Activated B cell treated with CpG ODN at 0.5 μM for 24 hours (primary cell): Measurements from ENCODE around the gene ATAT1. TPM values are rescaled to one million over a fixed set of nuclear protein-coding genes. Genes with fewer than 3 reads are reported as not detected.

Experiments
- ATAC-seq: fragments of 200-7000 bp; cut with Tn5 transposase; one replicate; pipeline ENCODE4 v1.10.0; 2021; ENCODE audit warnings: low read depth, mild to moderate bottlenecking, moderate library complexity
- CTCF ChIA-PET: fragments of 350-600 bp; sonication (Branson Sonifier 250); formaldehyde crosslinking; loops from one replicate; lab custom pipeline; 2021; ENCODE audit warnings: antibody characterized with exemption; lab: Charles Lee
- POLR2A ChIA-PET: fragments of 350-600 bp; sonication (Branson Sonifier 250); formaldehyde crosslinking; loops from one replicate; lab custom pipeline; 2021; ENCODE audit warnings: antibody characterized with exemption; lab: Charles Lee
- DNase-seq: peaks from one replicate; pipeline ENCODE4 v3.0.0; 2022
- H3K27ac Mint-ChIP-seq: one replicate; pipeline ENCODE4 v1.8.0; 2020; ENCODE audit warnings: mixed read lengths
- H3K27me3 Mint-ChIP-seq: one replicate; pipeline ENCODE4 v1.8.0; 2021; ENCODE audit warnings: mixed read lengths
- H3K36me3 Mint-ChIP-seq: one replicate; pipeline ENCODE4 v1.8.0; 2021; ENCODE audit warnings: low read depth, mixed read lengths
- H3K4me1 Mint-ChIP-seq: one replicate; pipeline ENCODE4 v1.8.0; 2021; ENCODE audit warnings: mixed read lengths
- H3K4me3 Mint-ChIP-seq: one replicate; pipeline ENCODE4 v1.8.0; 2020; ENCODE audit warnings: mild to moderate bottlenecking, mixed read lengths
- H3K9me3 Mint-ChIP-seq: one replicate; pipeline ENCODE4 v1.8.0; 2020; ENCODE audit warnings: mixed read lengths
- intact Hi-C: fragments of 100-400 bp; cut with micrococcal nuclease; formaldehyde crosslinking; loops from one replicate; pipeline ENCODE4 v1.15.1; 2024
- total RNA-seq: library from RNA; stranded (reverse); gene quantifications from 2 replicates; pipeline ENCODE4 v1.2.3, GENCODE V29; 2022
- TF ChIP-seq, protein P1 (sequence below): fragments of 200-600 bp; IDR thresholded peaks from one replicate; pipeline ENCODE4 v1.8.0; 2022; ENCODE audit warnings: antibody characterized with exemption, mild to moderate bottlenecking

Gene ATAT1
- total RNA-seq, 1 donor from 2014 or later = 10.3 TPM

DNA sequence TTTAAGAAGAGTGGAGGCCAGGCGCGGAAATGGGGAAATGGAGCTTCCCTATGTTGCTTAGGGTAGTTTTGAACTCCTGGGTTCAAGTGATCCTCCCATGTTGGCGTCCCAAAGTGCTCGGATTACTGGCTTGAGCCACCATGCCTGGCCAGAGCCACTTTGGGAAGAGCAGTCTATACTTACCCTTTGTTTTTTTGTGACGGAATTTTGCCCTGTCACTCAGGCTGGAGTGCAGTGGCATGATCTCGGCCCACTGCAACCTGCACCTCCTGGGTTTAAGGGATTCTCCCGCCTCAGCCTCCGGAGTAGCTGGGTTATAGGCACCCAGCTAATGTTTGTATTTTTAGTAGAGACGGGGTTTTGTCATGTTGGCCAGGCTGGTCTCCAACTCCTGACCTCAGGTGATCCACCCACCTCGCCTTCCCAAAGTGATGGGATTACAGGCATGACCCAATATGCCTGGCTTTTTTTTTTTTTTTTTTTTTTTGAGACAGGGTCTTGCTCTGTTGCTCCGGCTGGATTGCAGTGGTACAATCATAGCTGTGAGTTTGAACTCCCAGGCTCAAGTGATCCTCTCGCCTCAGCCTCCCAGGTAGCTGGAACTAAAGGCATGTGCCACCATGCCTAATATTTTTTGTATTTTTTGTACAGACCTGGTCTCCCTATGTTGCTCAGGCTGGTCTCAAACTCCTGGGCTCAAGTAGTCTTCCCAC, 27.6 kb upstream of the ATAT1 start:
- Mint-ChIP-seq H3K27ac (no peak overlapping the region), H3K9me3 (no peaks in the 10 kb centered on the region), H3K27me3 (no peaks in the 10 kb centered on the region), H3K4me1 (peaks cover 9% of the 10 kb centered on the region), H3K36me3 (peaks cover 62% of the 10 kb centered on the region), H3K4me3 (no peak overlapping the region)
- ChIA-PET POLR2A (interaction anchor here (0.7 to 6.3 kb wide), 8 partner anchors 11 to 117 kb away, joined by 3 to 75 read pairs (median 4); partner anchors contain the start of genes ABCF1, GNL1, MRPS18B and PPP1R10), CTCF (interaction anchor here (0.9 to 7.4 kb wide), 5 partner anchors 15 to 116 kb away, joined by 4 to 171 read pairs (median 4); no protein-coding TSS in a partner anchor)
- DNase-seq (no peak), ATAC-seq (no peak)
- intact Hi-C loops = no loop called here
- TF ChIP-seq, protein P1, sequence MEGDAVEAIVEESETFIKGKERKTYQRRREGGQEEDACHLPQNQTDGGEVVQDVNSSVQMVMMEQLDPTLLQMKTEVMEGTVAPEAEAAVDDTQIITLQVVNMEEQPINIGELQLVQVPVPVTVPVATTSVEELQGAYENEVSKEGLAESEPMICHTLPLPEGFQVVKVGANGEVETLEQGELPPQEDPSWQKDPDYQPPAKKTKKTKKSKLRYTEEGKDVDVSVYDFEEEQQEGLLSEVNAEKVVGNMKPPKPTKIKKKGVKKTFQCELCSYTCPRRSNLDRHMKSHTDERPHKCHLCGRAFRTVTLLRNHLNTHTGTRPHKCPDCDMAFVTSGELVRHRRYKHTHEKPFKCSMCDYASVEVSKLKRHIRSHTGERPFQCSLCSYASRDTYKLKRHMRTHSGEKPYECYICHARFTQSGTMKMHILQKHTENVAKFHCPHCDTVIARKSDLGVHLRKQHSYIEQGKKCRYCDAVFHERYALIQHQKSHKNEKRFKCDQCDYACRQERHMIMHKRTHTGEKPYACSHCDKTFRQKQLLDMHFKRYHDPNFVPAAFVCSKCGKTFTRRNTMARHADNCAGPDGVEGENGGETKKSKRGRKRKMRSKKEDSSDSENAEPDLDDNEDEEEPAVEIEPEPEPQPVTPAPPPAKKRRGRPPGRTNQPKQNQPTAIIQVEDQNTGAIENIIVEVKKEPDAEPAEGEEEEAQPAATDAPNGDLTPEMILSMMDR = no peak

DNA sequence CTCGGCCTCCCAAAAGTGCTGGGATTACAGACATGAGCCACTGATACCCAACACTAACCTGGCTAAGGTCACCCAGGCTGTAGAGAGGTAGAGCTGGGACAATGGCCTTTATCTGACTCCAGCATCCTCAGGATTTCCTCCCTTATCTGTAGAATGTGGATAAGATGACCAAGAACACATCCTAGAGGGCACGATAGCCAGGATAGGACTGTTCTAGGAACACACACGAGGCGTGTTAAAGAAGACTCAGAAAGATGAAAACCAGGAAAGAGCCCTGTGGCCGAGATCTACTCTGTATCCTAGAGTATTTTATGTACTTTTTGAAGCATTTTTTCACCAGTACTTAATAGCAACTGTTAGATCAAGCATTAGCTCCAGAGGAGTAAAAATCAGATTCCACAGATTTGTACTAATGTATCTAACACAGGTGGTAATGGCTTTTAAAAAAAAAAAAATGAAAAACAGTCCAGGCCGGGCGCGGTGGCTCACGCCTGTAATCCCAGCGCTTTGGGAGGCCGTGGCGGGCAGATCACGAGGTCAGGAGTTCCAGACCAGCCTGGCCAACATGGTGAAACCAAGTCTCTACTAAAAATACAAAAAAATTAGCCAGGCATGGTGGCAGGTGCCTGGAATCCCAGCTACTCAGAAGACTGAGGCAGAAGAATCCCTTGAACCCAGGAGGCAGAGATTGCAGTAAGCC, 26.9 kb upstream of the ATAT1 start:
- H3K27me3 Mint-ChIP-seq = no peaks in the 10 kb centered on the region
- no peak overlapping the region for H3K4me3 Mint-ChIP-seq
- POLR2A ChIA-PET = interaction anchor here (0.6 to 6.3 kb wide), 7 partner anchors 8 to 108 kb away, joined by 3 to 75 read pairs (median 5); partner anchors contain the start of genes ABCF1 and GNL1
- intact Hi-C loops = no loop called here
- H3K36me3 Mint-ChIP-seq = peaks cover 63% of the 10 kb centered on the region
- no peak for DNase-seq
- CTCF ChIA-PET = interaction anchor here (1.0 to 7.4 kb wide), 2 partner anchors 55 to 116 kb away, joined by 4 to 171 read pairs; no protein-coding TSS in a partner anchor
- H3K9me3 Mint-ChIP-seq = no peaks in the 10 kb centered on the region
- ATAC-seq = no peak
- H3K27ac Mint-ChIP-seq = no peak overlapping the region
- peaks cover 9% of the 10 kb centered on the region for H3K4me1 Mint-ChIP-seq
- TF ChIP-seq, protein P1 = no peak

DNA sequence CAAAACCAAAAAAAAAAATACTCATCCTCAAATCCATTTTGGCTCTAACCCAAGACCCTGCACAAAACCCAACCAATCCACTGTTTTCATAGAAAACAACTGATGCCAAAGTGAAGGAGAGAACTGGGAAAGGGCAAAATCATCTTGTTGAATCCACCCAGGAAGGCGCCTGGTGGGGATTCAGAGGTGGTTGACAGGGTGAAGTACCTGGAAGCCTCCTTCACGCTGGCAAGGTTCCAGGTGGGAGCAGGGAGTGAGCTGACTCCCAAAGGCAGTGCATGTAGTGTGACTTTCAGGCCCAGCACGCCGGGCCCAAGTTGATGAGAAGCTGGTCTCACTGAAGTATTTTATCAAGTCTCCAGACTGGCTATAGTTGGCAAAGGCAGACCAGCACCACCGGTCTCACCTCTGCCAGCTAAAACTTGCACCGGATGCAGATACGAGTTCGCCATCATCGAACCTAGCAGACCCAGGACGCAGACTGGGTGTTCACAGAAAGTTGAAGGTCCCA, 26.2 kb upstream of the ATAT1 start:
- H3K4me1 Mint-ChIP-seq = peaks cover 9% of the 10 kb centered on the region

DNA sequence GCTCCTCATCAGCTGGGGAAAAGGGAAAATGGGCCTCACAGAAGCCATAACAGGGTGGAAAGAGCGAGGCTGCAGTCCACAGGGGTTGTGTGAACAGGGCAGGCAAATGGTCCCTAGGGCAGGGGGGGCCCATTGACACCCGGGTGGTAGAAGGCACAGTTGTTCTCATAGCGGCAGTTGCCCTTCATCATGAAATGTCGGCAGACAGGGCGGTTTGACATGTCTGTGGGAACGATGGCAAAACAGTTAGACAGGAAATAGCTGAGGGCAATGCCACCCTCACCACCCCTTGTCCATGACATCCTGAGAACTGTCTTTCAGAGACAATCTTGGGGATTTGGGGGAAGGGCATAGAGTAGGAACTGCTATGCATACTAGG, 25.2 kb upstream of the ATAT1 start:
- intact Hi-C loops = no loop called here
- Mint-ChIP-seq H3K4me3 (no peak overlapping the region), H3K27me3 (no peaks in the 10 kb centered on the region), H3K9me3 (no peaks in the 10 kb centered on the region), H3K36me3 (peaks cover 72% of the 10 kb centered on the region), H3K27ac (no peak overlapping the region), H3K4me1 (peaks cover 9% of the 10 kb centered on the region)
- ChIA-PET POLR2A (interaction anchor here (0.6 to 6.3 kb wide), 4 partner anchors 12 to 63 kb away, joined by 3 to 75 read pairs (median 4); partner anchors contain the start of genes ABCF1 and MRPS18B), CTCF (interaction anchor here (1.0 kb wide), 1 partner anchor 129 kb away, joined by 4 read pairs; no protein-coding TSS in a partner anchor)
- ATAC-seq (no peak), DNase-seq (no peak)
- TF ChIP-seq, protein P1 = no peak

More for the DNA sequence above, 26.2 kb upstream of the ATAT1 start:
- Mint-ChIP-seq H3K27me3 (no peaks in the 10 kb centered on the region), H3K4me3 (no peak overlapping the region), H3K36me3 (peaks cover 65% of the 10 kb centered on the region), H3K9me3 (no peaks in the 10 kb centered on the region), H3K27ac (no peak overlapping the region)
- intact Hi-C loops = no loop called here
- ChIA-PET CTCF (interaction anchor here (1.0 to 7.4 kb wide), 3 partner anchors 55 to 130 kb away, joined by 4 to 171 read pairs (median 4); no protein-coding TSS in a partner anchor), POLR2A (interaction anchor here (0.5 to 6.3 kb wide), 5 partner anchors 10 to 206 kb away, joined by 3 to 75 read pairs (median 6); partner anchors contain the start of gene ABCF1)
- ATAC-seq (no peak), DNase-seq (no peak)
- TF ChIP-seq, protein P1 = no peak
